Measurements from ENCODE around the gene GID4. TPM values are rescaled to one million over a fixed set of nuclear protein-coding genes. Genes with fewer than 3 reads are reported as not detected.
"Not testable (repeated sequence)": the region's sequence is repeated elsewhere in the genome, so short reads cannot be mapped to it uniquely, and the experiment has no call there.

The GID4 gene
- 10 to 100 TPM in 1 of 2 donors, 1 to 10 TPM in 1; 9.7 to 11.0 TPM for total RNA-seq

- H3K27me3 Mint-ChIP-seq (ENCODE audit: low read depth), result no peaks in the 10 kb centered on the region
Measured at GRCh38 chr17:18038861-18039534, at the start of gene GID4, which contains the start of gene ATPAF2. TSS of gene GID4 (plus strand) at chr17:18039408. CDS start at chr17:18039465, 57 bp downstream. TSS of gene ATPAF2 (minus strand) at chr17:18039168. CDS start at chr17:18039013, 155 bp downstream.

GRCh38 chr17:17989618-17990017 is 49.6 kb upstream of the GID4 start:
- no peaks in the 10 kb centered on the region for H3K27me3 Mint-ChIP-seq (ENCODE audit: low read depth)
- H3K4me3 Mint-ChIP-seq, result no peak overlapping the region
- ATAC-seq (replicated peaks in 1 of 2) (no peak), DNase-seq (no peak)
- H3K4me1 Mint-ChIP-seq (ENCODE audit: low read depth), result no peaks in the 10 kb centered on the region
- H3K36me3 Mint-ChIP-seq (ENCODE audit: insufficient read depth in 2 of 2), result no peaks in the 10 kb centered on the region
- no peak overlapping the region for H3K27ac Mint-ChIP-seq
- H3K9me3 Mint-ChIP-seq, result no peaks in the 10 kb centered on the region

More at GRCh38 chr17:18038861-18039534, at the start of gene GID4, which contains the start of gene ATPAF2:
- H3K27ac Mint-ChIP-seq, result peak within 1 kb of the TSS; percentile 88
- peaks cover 51% of the 10 kb centered on the region for H3K4me1 Mint-ChIP-seq (ENCODE audit: low read depth)
- ATAC-seq (replicated peaks in 1 of 2) (peak; percentile 92 to 93), DNase-seq (peak; percentile 100)
- H3K4me3 Mint-ChIP-seq, result peak within 1 kb of the TSS; percentile 82 to 96
- peaks cover 8 to 15% of the 10 kb centered on the region in 2 donors for H3K36me3 Mint-ChIP-seq (ENCODE audit: insufficient read depth in 2 of 2)
- H3K9me3 Mint-ChIP-seq, result no peaks in the 10 kb centered on the region

- H3K27ac Mint-ChIP-seq, result peak overlapping the region; percentile 72
- DNase-seq, result no peak
- H3K9me3 Mint-ChIP-seq, result no peaks in the 10 kb centered on the region
- H3K36me3 Mint-ChIP-seq (ENCODE audit: insufficient read depth in 2 of 2), result no peaks in the 10 kb centered on the region
- H3K4me3 Mint-ChIP-seq, result no peak overlapping the region
- no peaks in the 10 kb centered on the region for H3K4me1 Mint-ChIP-seq (ENCODE audit: low read depth)
- H3K27me3 Mint-ChIP-seq (ENCODE audit: low read depth), result no peaks in the 10 kb centered on the region
- ATAC-seq (replicated peaks in 1 of 2), result no peak
Measured at GRCh38 chr17:17990282-17990681, 48.9 kb upstream of the GID4 start.

- no peaks in the 10 kb centered on the region for H3K27me3 Mint-ChIP-seq (ENCODE audit: low read depth)
Measured at GRCh38 chr17:17993366-17993765, 45.8 kb upstream of the GID4 start.

GRCh38 chr17:17993852-17994251 is 45.4 kb upstream of the GID4 start:
- H3K4me3 Mint-ChIP-seq, result no peak overlapping the region
- H3K9me3 Mint-ChIP-seq, result no peaks in the 10 kb centered on the region
- H3K27me3 Mint-ChIP-seq (ENCODE audit: low read depth), result no peaks in the 10 kb centered on the region
- DNase-seq (no peak), ATAC-seq (replicated peaks in 1 of 2) (no peak)
- no peaks in the 10 kb centered on the region for H3K4me1 Mint-ChIP-seq (ENCODE audit: low read depth)
- no peaks in the 10 kb centered on the region for H3K36me3 Mint-ChIP-seq (ENCODE audit: insufficient read depth in 2 of 2)
- H3K27ac Mint-ChIP-seq, result no peak overlapping the region

More at GRCh38 chr17:17993366-17993765, 45.8 kb upstream of the GID4 start:
- no peaks in the 10 kb centered on the region for H3K9me3 Mint-ChIP-seq
- H3K27ac Mint-ChIP-seq, result no peak overlapping the region
- no peak overlapping the region for H3K4me3 Mint-ChIP-seq
- DNase-seq, result no peak
- H3K36me3 Mint-ChIP-seq (ENCODE audit: insufficient read depth in 2 of 2), result no peaks in the 10 kb centered on the region
- no peaks in the 10 kb centered on the region for H3K4me1 Mint-ChIP-seq (ENCODE audit: low read depth)
- no peak for ATAC-seq (replicated peaks in 1 of 2)

GRCh38 chr17:17994271-17995069 is 44.7 kb upstream of the GID4 start:
- ATAC-seq (replicated peaks in 1 of 2), result no peak
- no peaks in the 10 kb centered on the region for H3K4me1 Mint-ChIP-seq (ENCODE audit: low read depth)
- H3K9me3 Mint-ChIP-seq, result no peaks in the 10 kb centered on the region
- no peak overlapping the region for H3K27ac Mint-ChIP-seq
- H3K4me3 Mint-ChIP-seq, result no peak overlapping the region
- DNase-seq, result peak; percentile 16 to 17
- no peaks in the 10 kb centered on the region for H3K36me3 Mint-ChIP-seq (ENCODE audit: insufficient read depth in 2 of 2)
- H3K27me3 Mint-ChIP-seq (ENCODE audit: low read depth), result no peaks in the 10 kb centered on the region

- H3K4me1 Mint-ChIP-seq (ENCODE audit: low read depth); H3K27me3 Mint-ChIP-seq (ENCODE audit: low read depth); DNase-seq; H3K4me3 Mint-ChIP-seq; ATAC-seq (replicated peaks in 1 of 2); H3K36me3 Mint-ChIP-seq (ENCODE audit: insufficient read depth in 2 of 2); H3K9me3 Mint-ChIP-seq; H3K27ac Mint-ChIP-seq: not testable (repeated sequence)
Measured at GRCh38 chr17:17995887-17996286, 43.3 kb upstream of the GID4 start.

GRCh38 chr17:17998934-17999333 is 40.3 kb upstream of the GID4 start:
- H3K36me3 Mint-ChIP-seq (ENCODE audit: insufficient read depth in 2 of 2), result no peaks in the 10 kb centered on the region
- H3K27ac Mint-ChIP-seq, result no peak overlapping the region
- H3K4me3 Mint-ChIP-seq, result no peak overlapping the region
- H3K27me3 Mint-ChIP-seq (ENCODE audit: low read depth), result no peaks in the 10 kb centered on the region
- H3K4me1 Mint-ChIP-seq (ENCODE audit: low read depth), result no peaks in the 10 kb centered on the region
- H3K9me3 Mint-ChIP-seq, result no peaks in the 10 kb centered on the region
- DNase-seq (no peak), ATAC-seq (replicated peaks in 1 of 2) (no peak)

GRCh38 chr17:17999364-18000029 is 39.7 kb upstream of the GID4 start:
- ATAC-seq (replicated peaks in 1 of 2), result no peak
- H3K27ac Mint-ChIP-seq, result no peak overlapping the region
- no peaks in the 10 kb centered on the region for H3K4me1 Mint-ChIP-seq (ENCODE audit: low read depth)
- H3K9me3 Mint-ChIP-seq, result no peaks in the 10 kb centered on the region
- no peak for DNase-seq
- H3K36me3 Mint-ChIP-seq (ENCODE audit: insufficient read depth in 2 of 2), result no peaks in the 10 kb centered on the region
- H3K4me3 Mint-ChIP-seq, result no peak overlapping the region
- no peaks in the 10 kb centered on the region for H3K27me3 Mint-ChIP-seq (ENCODE audit: low read depth)

GRCh38 chr17:18000030-18000408 is 39.2 kb upstream of the GID4 start:
- Mint-ChIP-seq H3K36me3 (ENCODE audit: insufficient read depth in 2 of 2) (no peaks in the 10 kb centered on the region), H3K9me3 (no peaks in the 10 kb centered on the region), H3K27me3 (ENCODE audit: low read depth) (no peaks in the 10 kb centered on the region), H3K4me3 (no peak overlapping the region), H3K4me1 (ENCODE audit: low read depth) (no peaks in the 10 kb centered on the region), H3K27ac (no peak overlapping the region)
- ATAC-seq (replicated peaks in 1 of 2) (no peak), DNase-seq (no peak)

GRCh38 chr17:18002171-18002570 is 37.0 kb upstream of the GID4 start:
- no peak overlapping the region for H3K27ac Mint-ChIP-seq
- no peaks in the 10 kb centered on the region for H3K36me3 Mint-ChIP-seq (ENCODE audit: insufficient read depth in 2 of 2)
- H3K4me1 Mint-ChIP-seq (ENCODE audit: low read depth), result peaks cover 8% of the 10 kb centered on the region

GRCh38 chr17:18004345-18004744 is 34.9 kb upstream of the GID4 start:
- no peak overlapping the region for H3K4me3 Mint-ChIP-seq
- no peaks in the 10 kb centered on the region for H3K36me3 Mint-ChIP-seq (ENCODE audit: insufficient read depth in 2 of 2)
- H3K9me3 Mint-ChIP-seq, result no peaks in the 10 kb centered on the region
- H3K27ac Mint-ChIP-seq, result no peak overlapping the region
- no peak for DNase-seq
- ATAC-seq (replicated peaks in 1 of 2), result no peak
- H3K4me1 Mint-ChIP-seq (ENCODE audit: low read depth), result peaks cover 8% of the 10 kb centered on the region
- H3K27me3 Mint-ChIP-seq (ENCODE audit: low read depth), result no peaks in the 10 kb centered on the region

More at GRCh38 chr17:18002171-18002570, 37.0 kb upstream of the GID4 start:
- ATAC-seq (replicated peaks in 1 of 2) (no peak), DNase-seq (no peak)
- Mint-ChIP-seq H3K4me3 (no peak overlapping the region), H3K27me3 (ENCODE audit: low read depth) (no peaks in the 10 kb centered on the region), H3K9me3 (no peaks in the 10 kb centered on the region)

- no peak overlapping the region for H3K4me3 Mint-ChIP-seq
- no peaks in the 10 kb centered on the region for H3K27me3 Mint-ChIP-seq (ENCODE audit: low read depth)
- H3K27ac Mint-ChIP-seq, result no peak overlapping the region
- no peaks in the 10 kb centered on the region for H3K36me3 Mint-ChIP-seq (ENCODE audit: insufficient read depth in 2 of 2)
- H3K4me1 Mint-ChIP-seq (ENCODE audit: low read depth), result peaks cover 8% of the 10 kb centered on the region
- no peaks in the 10 kb centered on the region for H3K9me3 Mint-ChIP-seq
- no peak for DNase-seq
- no peak for ATAC-seq (replicated peaks in 1 of 2)
Measured at GRCh38 chr17:18004884-18005305, 34.3 kb upstream of the GID4 start.

Data from activated T-cell treated with anti-CD3 and anti-CD28 coated beads, Interleukin-2, amount 50 U/mL, for 72 hours (primary cell).